RWPE1 (cell line): ENCODE data around the gene AGPAT4.
A peak's percentile ranks its signal among the peaks of the same experiment; 100 is the strongest.

ENCODE experiments used
- CTCF ChIA-PET: fragments of 350-600 bp; sonication (Branson Sonifier 250); formaldehyde crosslinking; extraction: SDS; loops from one replicate; lab custom pipeline; 2021; lab: Yijun Ruan, JAX
- POLR2A ChIA-PET: fragments of 400-600 bp; formaldehyde crosslinking; extraction: SDS; loops from one replicate; lab custom pipeline; 2020; ENCODE audit warnings: antibody characterized with exemption; ENCODE audit not compliant: low non-redundant PET; lab: Yijun Ruan, JAX
- DNase-seq: peaks from one replicate; pipeline ENCODE4 v3.0.0; 2012; ENCODE audit warnings: low spot score
- H3K27ac ChIP-seq: fragments of 450-650 bp; 2 replicates; pipeline ENCODE4 v1.5.1; 2017
- CTCF ChIP-seq: fragments of 450-650 bp; conservative IDR thresholded peaks from 2 replicates; pipeline ENCODE4 v1.5.1; 2017; ENCODE audit warnings: low read depth, mild to moderate bottlenecking

AGPAT4 gene

GRCh38 chr6:161238500-161238899 lies 35.4 kb downstream of the AGPAT4 start:
- POLR2A ChIA-PET = no interaction called here
- DNase-seq = no peak
- CTCF ChIA-PET = no interaction called here
- no peak overlapping the region for H3K27ac ChIP-seq
- TF ChIP-seq CTCF = no peak

GRCh38 chr6:161238081-161238480 lies 35.8 kb downstream of the AGPAT4 start:
- no peak for DNase-seq
- POLR2A ChIA-PET = no interaction called here
- CTCF ChIA-PET = no interaction called here
- TF ChIP-seq CTCF = no peak
- H3K27ac ChIP-seq = no peak overlapping the region

- TF ChIP-seq CTCF = no peak
- ChIA-PET CTCF (no interaction called here), POLR2A (no interaction called here)
- no peak overlapping the region for H3K27ac ChIP-seq
- no peak for DNase-seq
These were observed 36.7 kb downstream of the AGPAT4 start for GRCh38 chr6:161237176-161237575.

GRCh38 chr6:161235776-161236633 lies 37.9 kb downstream of the AGPAT4 start:
- H3K27ac ChIP-seq = no peak overlapping the region
- DNase-seq = no peak
- POLR2A ChIA-PET = no interaction called here
- no peak for TF ChIP-seq CTCF
- CTCF ChIA-PET = interaction anchor here (0.6 kb wide), 1 partner anchor 108 kb away, joined by 9 read pairs; no protein-coding TSS in a partner anchor

GRCh38 chr6:161233986-161234661 lies 39.7 kb downstream of the AGPAT4 start:
- peak; percentile 71 for DNase-seq
- H3K27ac ChIP-seq = peak overlapping the region; percentile 19; the same call in 1 of the 2 replicates
- TF ChIP-seq CTCF = no peak
- ChIA-PET POLR2A (interaction anchor here (0.6 kb wide), 1 partner anchor 40 kb away, joined by 5 read pairs; the partner anchor contains the start of gene AGPAT4), CTCF (interaction anchor here (0.6 kb wide), 3 partner anchors 85 to 95 kb away, joined by 3 to 4 read pairs (median 4); no protein-coding TSS in a partner anchor)

- ChIA-PET POLR2A (no interaction called here), CTCF (no interaction called here)
- TF ChIP-seq CTCF = no peak
- H3K27ac ChIP-seq = no peak overlapping the region
- DNase-seq = no peak
These were observed 41.4 kb downstream of the AGPAT4 start for GRCh38 chr6:161232467-161232866.
